Panc1 (cell line): Measurements from ENCODE around the gene SUPT5H.

Source experiments
- POLR2AphosphoS5 ChIP-seq: IDR thresholded peaks from 2 replicates; pipeline ENCODE4 v1.6.1; 2012; ENCODE audit warnings: mild to moderate bottlenecking, low read depth, low read length, moderate library complexity
- SIN3A ChIP-seq: IDR thresholded peaks from 2 replicates; pipeline ENCODE4 v1.6.1; 2012; ENCODE audit warnings: low read depth, mild to moderate bottlenecking, low read length, moderate library complexity, borderline replicate concordance; ENCODE audit not compliant: insufficient read depth
- TCF7L2 ChIP-seq: IDR thresholded peaks from 2 replicates; pipeline ENCODE4 v1.6.1; 2011; ENCODE audit warnings: mild to moderate bottlenecking, low read depth, low read length, inconsistent platforms
- TF ChIP-seq, protein P1 (sequence below): fragments of 450-650 bp; IDR thresholded peaks from 2 replicates; pipeline ENCODE4 v1.5.1; 2017; ENCODE audit warnings: mild to moderate bottlenecking
- TF ChIP-seq, protein P2 (sequence below), 2 experiments: IDR thresholded peaks; 2 replicates each; pipeline ENCODE4 v1.6.1; 2011 to 2012; ENCODE audit warnings: low read depth in 2 of 2, control low read depth in 1 of 2, low read length in 1 of 2, mild to moderate bottlenecking in 1 of 2, moderate library complexity in 1 of 2; ENCODE audit not compliant: insufficient read depth in 1 of 2

GRCh38 chr19:39426170-39426569 is 19.2 kb upstream of the SUPT5H start:
- TF ChIP-seq, protein P1, sequence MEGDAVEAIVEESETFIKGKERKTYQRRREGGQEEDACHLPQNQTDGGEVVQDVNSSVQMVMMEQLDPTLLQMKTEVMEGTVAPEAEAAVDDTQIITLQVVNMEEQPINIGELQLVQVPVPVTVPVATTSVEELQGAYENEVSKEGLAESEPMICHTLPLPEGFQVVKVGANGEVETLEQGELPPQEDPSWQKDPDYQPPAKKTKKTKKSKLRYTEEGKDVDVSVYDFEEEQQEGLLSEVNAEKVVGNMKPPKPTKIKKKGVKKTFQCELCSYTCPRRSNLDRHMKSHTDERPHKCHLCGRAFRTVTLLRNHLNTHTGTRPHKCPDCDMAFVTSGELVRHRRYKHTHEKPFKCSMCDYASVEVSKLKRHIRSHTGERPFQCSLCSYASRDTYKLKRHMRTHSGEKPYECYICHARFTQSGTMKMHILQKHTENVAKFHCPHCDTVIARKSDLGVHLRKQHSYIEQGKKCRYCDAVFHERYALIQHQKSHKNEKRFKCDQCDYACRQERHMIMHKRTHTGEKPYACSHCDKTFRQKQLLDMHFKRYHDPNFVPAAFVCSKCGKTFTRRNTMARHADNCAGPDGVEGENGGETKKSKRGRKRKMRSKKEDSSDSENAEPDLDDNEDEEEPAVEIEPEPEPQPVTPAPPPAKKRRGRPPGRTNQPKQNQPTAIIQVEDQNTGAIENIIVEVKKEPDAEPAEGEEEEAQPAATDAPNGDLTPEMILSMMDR: no peak
- TF ChIP-seq POLR2AphosphoS5 (no peak), TCF7L2 (no peak), SIN3A (no peak)
- TF ChIP-seq, protein P2, sequence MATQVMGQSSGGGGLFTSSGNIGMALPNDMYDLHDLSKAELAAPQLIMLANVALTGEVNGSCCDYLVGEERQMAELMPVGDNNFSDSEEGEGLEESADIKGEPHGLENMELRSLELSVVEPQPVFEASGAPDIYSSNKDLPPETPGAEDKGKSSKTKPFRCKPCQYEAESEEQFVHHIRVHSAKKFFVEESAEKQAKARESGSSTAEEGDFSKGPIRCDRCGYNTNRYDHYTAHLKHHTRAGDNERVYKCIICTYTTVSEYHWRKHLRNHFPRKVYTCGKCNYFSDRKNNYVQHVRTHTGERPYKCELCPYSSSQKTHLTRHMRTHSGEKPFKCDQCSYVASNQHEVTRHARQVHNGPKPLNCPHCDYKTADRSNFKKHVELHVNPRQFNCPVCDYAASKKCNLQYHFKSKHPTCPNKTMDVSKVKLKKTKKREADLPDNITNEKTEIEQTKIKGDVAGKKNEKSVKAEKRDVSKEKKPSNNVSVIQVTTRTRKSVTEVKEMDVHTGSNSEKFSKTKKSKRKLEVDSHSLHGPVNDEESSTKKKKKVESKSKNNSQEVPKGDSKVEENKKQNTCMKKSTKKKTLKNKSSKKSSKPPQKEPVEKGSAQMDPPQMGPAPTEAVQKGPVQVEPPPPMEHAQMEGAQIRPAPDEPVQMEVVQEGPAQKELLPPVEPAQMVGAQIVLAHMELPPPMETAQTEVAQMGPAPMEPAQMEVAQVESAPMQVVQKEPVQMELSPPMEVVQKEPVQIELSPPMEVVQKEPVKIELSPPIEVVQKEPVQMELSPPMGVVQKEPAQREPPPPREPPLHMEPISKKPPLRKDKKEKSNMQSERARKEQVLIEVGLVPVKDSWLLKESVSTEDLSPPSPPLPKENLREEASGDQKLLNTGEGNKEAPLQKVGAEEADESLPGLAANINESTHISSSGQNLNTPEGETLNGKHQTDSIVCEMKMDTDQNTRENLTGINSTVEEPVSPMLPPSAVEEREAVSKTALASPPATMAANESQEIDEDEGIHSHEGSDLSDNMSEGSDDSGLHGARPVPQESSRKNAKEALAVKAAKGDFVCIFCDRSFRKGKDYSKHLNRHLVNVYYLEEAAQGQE (IDR thresholded peaks at IDR 0.05; ENCODE audit: insufficient read depth in 1 of 2, low read depth in 2 of 2, low read length in 1 of 2): no peak
